CD4-positive, alpha-beta T cell treated with Interleukin-21 for 1 hour (primary cell): Measurements from ENCODE around the gene CGGBP1.

Experiments
- DNase-seq: peaks from one replicate; pipeline ENCODE4 v3.0.0-alpha.2; 2020

The CGGBP1 gene, protein sequence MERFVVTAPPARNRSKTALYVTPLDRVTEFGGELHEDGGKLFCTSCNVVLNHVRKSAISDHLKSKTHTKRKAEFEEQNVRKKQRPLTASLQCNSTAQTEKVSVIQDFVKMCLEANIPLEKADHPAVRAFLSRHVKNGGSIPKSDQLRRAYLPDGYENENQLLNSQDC

DNA sequence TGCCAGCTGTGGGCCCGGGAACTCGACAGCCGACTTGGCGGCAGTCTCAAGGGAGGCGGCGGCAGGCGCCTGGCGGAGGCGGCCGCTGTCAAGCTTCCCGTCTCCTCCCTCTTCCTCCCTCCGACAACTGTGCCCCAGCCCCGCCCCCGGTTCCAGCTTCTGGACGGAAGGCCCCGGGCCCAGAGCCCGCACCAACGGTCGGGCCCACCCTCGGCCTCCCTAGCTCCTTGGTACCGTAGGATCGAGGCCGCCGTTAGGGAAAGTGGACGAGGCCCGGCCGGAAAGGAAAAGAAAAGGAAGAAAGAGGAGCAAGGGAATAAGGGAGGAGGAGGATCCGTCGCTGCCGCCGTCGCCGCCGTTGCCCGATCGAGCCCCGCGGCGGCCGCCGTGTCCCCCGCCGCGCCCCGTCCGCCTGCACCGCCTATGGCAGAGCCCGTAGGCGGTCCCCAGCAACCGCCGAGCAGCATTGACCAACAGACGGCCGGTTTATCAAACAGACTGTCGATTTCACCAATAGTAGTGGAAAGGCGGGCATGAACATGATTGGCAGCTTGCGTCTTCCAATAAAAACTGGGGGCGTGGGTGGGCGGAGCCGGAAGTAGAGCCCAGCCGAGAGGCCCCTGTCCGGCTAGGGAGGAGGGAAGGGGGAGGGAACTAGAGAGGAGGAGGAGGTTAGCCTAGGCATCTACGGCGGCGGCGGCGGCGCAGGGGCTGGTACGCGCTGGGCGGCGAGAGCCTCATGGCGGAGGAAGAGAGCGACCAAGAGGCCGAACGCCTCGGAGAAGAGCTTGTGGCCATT lies at the start of gene CGGBP1, which contains the start of gene ZNF654:
Gene CGGBP1 (minus strand): TSS at position 425 of the 799 bp plus-strand sequence. CDS start 3,029 bp downstream, outside the sequence.
Gene ZNF654 (plus strand): TSS at position 675 of the 799 bp plus-strand sequence. CDS start 65 bp downstream, at position 740.
- DNase-seq, result peak; percentile 99

DNA sequence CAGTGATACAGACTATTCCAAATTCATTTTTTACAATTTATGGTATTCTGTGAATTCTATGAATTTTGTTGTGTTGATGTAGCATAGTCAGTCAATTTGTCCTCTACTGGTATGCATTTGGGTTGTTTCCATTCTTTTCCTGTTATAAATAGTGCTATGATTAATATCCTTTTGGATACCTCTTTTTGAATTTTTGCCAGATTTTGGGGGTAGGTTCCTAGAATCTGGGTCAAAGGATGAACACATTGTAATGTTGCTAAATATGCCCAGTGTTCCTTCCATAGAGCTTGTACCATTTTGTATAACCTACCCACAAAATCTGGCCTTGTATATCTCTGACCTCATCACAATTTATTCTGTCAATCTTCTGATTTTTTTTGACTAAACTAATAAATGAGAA lies 46.5 kb upstream of the CGGBP1 start:
- DNase-seq, result no peak

DNA sequence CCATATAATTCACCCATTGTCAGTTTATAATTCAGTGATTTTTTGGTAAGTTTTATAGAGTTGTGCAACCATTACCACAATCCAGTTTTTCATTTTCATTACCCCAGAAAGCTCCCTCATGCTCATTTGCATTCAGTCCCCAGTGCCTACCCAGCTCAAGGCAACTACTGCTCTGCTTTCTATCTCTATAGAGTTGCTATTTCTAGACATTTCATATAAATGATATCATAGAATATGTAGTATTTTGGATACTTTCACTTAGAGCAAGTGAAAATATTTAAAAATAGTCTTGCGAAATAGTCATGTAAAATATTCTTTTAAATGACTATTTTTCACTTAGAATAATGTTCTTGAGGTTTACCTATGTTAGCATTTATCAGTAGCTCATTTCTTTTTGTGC lies 42.3 kb upstream of the CGGBP1 start:
- no peak for DNase-seq

DNA sequence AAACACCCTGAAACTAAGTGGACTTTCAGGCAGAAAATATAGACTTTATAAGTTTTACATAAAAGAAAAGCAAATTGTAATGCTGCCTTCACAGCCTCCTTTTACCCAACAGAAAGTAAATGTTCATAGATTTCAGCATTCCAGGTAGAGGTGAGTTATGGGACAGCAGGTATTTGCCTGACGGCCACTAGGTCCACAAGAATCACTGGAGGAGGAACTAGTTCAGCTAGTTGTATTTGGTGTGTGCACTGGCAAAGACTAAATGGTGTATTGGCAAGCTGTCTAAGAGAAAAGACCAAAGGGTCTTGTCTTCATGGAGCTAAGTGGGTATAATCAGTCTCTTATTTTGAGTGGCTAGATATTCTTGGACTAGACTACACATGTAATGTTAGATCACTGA lies 34.5 kb upstream of the CGGBP1 start:
- no peak for DNase-seq

DNA sequence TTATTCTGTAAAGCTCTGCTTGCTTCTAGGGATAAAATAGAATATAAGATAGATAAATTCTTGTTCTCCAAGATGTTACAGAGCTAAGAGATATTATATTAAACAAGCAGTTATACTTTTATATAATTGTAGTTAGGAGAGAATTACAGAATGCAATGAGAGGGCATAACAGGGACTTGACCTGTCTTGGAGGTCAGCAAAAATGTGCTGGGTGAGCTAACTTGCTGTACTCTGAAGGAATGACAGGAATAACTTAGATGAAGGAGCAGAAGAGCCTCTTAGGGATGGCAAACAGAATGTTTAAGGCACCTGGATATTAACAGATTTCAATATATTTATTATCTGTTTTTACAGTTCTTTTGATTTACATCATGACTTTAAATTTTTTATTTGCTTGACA lies 33.5 kb upstream of the CGGBP1 start:
- DNase-seq, result no peak

DNA sequence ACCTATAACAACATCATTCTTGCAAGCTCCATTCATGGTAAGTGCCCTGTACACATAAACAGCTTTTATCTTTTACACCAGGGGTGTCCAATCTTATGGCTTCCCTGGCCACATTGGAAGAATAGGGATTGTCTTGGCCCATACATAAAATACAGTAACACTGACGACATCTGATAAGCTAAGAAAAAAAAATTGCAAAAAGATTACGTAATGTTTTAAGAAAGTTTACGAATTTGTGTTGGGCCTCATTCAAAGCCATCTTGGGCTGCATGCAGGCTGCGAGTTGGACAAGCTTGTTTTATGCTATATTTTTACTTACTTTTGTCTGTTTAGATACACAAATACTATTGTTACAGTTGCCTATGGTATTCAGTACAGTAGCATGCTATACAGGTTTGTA lies 31.9 kb upstream of the CGGBP1 start:
- no peak for DNase-seq

DNA sequence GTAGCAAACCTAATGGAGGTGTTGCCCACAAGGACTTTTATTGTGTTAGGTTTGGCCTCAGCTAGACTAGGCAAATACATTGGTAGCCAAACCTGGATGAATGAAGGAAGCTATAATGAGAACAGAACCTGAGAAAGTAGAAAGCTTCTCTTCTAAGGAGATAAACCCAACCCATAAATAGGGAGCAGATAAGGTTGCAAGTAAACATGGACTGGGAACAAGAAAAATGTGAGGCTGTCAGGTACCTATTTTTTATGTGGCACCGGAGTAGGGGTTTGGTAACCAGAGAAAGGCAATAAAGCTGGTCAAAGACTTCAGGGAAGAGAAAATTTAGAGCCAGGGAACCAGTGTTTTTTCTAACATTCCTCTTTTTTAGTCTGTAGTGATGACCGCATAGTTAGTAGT lies 25.3 kb upstream of the CGGBP1 start:
- DNase-seq, result no peak

DNA sequence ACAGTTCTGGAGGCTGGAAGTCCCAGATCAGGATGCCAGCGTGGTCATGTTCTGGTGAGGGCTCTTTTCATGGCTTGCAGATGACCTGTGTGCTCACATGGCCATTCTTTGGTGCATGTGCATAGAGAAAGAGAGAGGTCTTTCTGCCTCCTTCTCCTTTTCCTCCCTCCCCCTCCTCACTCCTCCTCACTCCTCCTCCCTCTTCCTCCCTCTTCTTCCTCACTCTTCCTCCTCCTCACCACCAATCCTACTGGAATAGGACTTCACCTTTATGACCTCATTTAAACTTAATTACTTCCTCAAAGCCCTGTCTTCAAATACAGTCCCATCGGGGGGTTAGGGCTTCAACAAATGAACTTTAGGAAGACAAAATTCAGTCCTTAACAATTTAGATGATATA lies 24.0 kb upstream of the CGGBP1 start:
- no peak for DNase-seq

DNA sequence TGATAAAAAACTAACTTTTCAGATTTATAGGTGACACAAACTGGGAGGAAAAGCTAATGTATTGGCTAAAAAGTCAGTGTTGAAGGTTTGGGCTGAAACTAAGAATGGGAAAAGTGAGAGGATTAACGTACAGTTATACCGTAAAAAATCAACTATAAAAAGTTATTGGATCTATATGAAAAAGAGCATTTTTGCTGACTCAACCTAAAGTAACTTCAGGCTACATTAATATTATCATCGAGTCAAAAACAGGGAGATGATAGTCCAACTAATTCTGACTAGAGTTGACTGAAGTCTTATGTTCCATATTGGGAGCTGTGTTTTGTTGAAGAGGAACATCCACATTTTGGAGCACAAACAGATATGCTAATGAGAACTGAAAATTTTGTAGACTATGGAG lies 20.1 kb upstream of the CGGBP1 start:
- no peak for DNase-seq

DNA sequence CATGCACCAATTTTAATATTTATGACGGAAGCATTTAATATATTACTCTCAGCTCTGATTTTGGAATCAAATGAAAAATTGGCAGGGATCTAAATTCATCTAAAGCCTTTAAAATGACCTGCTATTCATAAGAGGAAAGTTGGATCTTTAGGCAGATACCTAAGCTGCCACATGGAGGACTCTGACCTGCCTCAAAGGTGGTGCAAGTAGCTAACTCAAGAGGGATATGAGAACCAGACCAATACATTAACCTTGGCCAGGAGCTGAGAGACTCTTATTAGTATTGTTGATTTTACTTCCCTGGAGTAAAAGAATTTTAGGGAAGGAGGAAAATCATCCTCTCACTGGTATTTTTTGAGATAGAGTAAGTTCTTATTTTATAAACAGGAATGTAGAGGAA lies 17.9 kb upstream of the CGGBP1 start:
- no peak for DNase-seq

DNA sequence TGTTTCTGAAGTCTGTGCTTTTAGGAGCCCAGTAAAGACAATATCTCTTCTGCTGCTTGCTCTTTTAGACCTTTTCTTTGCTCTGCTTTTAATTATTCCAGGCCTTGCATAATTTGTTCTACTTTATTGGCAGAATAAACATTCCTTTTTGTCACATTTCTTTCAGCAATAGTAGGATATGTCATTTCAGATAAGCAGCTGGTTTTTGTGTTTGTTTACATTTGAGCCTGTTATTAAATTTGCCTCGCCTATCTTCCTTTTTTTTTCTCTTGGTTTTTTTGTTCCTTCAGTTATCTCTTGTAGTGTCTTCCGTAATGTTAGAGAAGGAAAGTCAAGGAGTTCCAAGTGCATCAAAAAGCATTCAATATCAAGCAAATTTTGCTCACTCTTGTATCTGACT lies 16.7 kb upstream of the CGGBP1 start:
- DNase-seq, result no peak

DNA sequence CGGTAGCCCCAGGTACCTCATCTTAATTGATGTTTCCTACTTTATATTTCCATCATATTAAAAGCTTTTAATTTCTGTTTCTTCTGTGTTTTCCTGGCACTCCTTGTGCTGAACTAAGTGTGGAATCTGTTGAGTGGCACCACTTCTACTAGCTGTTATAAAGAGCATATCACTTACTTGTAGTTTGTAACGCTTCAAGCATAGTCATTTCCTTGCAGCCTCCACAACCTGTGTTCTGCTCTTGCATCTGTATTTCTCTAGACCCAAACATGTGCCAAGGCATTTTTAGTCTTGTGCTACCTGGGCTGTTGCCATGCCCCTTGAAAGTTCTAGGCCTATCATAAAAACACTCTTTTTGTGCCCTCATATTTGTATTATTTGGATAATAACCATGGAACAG lies 16.3 kb upstream of the CGGBP1 start:
- DNase-seq, result no peak

DNA sequence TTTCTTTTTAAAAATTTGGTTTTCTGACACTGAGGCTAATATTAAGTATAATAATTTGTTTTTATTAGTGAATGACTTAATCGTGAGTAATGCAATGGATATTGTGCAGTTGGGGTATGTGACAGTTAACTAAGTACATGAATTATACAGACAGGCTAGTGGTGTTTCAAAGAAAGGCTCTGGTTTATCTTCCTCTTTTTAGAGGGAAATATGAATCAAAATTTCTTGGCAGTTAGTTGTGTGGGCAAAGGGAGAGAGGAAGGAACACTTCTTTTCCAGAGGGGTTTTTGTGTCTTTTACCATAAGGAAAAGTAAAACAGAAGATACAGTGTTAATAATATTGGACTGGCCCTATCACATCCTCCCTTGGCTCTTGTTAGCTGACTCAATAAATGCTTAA lies 2.9 kb upstream of the CGGBP1 start:
- no peak for DNase-seq

DNA sequence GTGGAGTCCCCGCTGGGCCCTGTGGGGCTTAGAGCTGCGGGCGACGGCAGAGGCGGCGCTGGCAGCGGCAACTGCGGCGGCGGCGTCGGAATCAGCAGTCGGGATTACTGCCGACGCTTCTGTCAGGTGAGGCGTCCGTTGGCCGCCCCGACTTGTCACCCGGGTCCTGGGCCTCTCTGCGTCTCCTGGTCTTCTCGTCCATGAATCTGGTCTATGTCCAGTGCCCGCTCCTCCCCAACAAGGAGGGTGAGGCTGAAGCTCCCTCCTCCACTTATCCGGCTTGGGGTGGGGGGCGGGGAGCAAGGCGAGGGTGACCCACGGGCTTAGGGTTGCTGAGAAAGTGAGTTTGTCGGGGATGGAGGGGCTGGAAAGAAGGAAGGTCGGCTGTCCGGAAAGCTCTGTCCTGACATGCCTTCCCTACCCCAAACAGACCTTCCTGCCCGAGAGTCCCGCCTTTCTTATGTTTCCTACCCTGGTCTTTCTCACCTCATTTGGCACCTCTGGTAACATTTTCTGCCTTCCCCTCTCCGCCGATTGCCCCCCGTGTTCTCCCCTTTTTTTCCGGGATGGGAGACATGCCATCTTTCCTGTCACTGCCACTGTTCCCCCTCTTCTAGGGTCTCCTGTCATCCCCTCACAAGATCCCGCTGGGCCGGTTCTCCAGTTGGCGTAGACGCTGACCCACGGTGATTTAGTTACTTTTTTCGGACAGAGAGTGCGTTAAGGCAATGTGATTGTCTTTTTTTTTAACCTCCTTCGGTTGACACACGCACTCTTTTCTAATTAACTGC lies 770 bp upstream of the CGGBP1 start:
- peak; percentile 13 for DNase-seq

DNA sequence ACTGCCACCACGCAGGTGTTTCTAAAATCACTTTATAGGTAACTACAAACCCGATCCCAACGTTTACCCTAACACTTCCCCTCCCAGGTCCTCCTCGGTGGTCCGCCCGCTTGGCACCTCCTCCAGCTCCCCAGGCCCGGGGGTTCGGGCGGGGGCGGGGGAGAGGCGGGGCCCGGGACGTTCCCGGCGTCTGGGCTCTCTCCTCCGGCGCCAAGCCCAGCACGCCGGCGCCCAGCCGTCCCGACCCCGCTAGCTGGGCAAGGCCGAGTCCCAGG lies 562 bp downstream of the CGGBP1 start:
- DNase-seq, result no peak

DNA sequence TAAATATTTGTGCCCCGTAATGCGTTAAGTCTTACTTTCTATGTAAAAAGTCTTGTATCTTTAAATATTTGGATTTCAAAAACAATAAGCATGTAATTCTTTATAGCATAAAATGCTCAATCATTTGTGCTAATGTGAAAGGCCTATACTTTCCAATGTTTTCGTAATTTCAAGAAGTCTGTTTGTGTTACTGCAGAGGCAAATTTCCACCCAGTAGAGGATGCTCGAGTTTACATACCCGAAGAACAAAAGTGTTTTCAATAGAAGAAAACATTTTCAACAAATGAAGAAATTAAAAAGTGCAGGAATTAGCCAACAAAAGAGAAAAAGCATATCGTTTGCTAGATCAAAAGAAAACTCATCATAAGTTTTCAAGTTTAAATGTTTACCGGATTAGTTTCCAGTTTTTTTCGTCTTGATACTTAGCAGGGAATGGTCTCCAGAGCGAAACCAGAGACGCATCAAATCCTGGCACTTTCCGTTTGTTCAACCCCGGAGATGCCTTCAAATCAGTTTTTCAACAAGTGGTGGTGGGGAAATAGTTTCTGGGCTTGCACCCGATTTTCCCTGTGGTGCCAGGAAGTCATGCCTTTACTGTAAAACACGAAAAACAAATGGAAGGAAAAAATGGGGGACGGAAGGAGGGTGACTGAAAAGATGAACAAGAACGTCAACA lies 1.0 kb downstream of the CGGBP1 start:
- peak; percentile 28 for DNase-seq

DNA sequence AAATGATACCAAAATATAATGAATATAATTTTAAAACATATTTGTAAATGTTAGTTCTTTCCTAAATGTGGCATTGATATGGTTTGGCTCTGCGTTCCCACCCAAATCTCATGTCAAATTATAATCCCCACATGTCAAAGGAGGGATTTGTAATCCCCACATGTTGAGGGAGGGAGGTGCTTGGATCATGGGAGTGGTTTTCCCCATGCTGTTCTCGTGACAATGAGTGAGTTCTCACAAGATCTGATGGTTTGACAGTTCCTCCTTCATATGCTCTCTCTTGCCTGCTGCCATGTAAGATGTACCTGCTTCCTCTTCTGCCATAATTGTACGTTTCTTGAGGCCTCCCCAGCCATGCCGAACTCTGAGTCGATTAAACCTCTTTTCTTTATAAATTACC lies 12.0 kb downstream of the CGGBP1 start:
- no peak for DNase-seq

DNA sequence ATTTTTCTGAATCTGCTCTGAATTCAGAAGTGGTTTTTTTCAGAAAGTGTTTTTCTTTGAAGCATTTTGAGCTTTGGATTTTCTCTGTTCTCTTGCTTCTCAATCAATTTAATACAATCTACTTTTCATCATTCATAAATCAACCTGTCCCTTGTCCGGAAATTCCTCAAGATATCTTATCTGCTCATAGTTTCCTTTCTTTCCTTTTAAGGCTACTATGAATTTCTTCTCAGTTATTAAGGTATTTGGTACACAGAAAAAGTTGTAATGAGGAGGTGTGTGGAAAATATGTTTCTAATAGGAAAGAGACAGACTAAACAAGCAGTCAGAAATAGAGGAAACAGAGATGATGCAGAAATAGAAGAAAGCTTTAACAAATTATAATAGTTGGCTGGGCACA lies 14.4 kb downstream of the CGGBP1 start:
- DNase-seq, result no peak

DNA sequence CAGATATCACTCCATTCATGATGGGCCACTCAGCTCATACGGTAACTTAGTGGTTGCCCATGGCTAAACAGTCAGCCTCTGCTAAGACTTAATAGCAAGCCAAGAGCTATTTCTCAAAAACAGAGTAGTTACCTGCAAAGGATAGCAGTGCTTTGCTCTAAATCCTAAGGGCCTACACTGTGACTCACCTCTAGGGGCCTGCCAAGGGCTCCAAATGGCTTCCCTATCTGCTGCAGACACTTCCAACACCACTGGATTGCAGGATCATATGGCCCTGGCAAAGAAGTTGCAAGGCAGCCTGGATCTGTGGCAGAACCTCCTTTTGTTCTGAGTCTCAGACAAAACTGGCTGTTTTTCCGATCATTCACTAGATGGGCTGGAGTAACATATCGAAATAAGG lies 17.8 kb downstream of the CGGBP1 start:
- DNase-seq, result no peak

DNA sequence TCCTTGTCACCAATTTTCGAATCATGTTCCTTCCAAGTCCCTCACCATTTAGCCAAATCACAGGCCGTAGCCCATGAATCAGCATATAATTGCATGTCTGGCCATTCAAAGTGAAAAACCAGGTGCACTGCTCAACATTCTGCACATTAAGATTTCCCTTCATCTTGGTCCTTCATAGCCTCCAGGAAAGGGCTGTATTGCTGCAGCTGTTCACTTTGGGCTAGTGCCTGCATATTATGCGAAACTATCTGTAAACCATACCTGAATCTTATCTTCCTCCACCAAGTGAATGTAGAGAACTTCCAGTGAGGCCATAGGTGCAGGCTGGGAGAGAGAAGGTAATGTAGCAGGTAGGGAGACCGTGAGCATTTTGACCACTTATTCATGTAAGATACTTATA lies 18.3 kb downstream of the CGGBP1 start:
- no peak for DNase-seq

DNA sequence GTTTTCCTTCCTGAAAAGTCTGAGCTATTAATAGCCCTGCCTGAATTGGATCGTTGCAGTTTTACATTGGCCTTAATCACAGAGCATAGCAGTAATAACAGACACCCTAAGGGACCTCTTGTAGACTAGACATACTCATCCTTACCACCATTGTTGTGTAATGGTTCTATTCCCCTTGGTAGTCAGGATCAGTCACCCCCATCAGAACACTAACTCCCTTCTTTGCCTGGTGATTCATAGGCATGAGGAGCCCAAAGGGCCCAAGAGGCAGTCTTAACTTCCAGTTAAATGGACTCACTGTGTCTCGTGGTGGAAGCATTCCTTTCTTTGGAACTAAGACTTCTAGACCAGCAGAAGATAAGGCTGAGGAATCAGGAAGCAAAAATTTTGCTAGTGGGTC lies 20.2 kb downstream of the CGGBP1 start:
- no peak for DNase-seq

DNA sequence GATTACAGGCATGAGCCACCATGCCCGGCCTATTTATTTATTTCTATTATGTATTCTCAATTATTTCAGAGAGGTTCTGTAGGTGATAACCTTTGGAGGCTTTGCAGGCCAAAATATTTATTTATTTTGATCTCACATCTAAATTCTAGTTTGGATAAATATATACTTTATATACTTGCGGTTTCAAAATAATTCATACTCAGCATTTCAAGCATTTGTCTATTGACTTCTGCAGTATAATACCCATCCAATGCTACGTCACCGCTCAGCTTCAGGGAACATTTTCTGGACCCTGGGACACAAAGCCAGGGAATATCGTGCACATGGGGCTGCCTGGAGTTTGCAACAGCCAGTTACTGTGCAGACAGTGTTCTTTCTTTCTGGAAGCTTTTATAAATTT lies 22.6 kb downstream of the CGGBP1 start:
- DNase-seq, result no peak

DNA sequence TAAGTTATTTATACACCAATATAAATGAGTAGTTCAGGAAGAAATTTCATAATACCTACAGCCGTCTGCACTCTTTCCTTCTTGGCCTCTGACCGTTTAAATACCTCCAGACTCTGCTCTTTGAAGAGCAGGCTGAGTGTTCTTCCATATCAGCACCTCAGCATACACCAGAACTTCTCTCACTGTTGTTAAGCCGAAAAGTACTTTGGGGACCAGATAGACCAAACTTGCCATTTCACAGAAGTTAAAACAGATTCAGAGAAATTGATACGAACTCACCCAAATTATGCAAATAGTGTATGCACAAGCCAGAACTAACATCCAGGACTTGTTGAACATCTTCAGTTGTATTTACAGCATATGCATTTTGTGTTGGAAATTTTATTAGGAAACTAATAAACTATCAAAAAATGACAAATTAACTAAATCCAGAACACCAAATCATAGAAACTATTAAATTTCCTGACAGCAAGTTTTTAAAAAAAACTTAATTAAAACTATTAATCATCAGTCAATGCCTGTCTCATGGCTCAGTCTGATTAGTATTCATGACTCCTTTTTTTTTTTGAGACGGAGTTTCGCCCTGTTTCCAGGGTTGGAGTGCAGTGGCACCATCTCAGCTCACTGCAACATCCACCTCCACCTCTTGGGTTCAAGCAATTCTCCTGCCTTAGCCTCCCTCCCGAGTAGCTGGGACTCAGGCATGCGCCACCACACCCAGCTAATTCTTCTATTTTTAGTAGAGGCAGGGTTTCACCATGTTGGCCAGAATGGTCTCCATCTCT lies 24.1 kb downstream of the CGGBP1 start:
- DNase-seq, result no peak
